GM12878 (cell line): ENCODE measurements around the gene C4B.
"Not testable (repeated sequence)": the region's sequence is repeated elsewhere in the genome, so short reads cannot be mapped to it uniquely, and the experiment has no call there.

ENCODE experiments used
- CHD4 ChIP-seq: fragments of 200-600 bp; sonication (generic); IDR thresholded peaks from 2 replicates; pipeline ENCODE4 v1.6.1; 2016; ENCODE audit warnings: mild to moderate bottlenecking
- HDGF ChIP-seq: fragments of 450-650 bp; IDR thresholded peaks from 2 replicates; pipeline ENCODE4 v1.6.1; 2016; ENCODE audit warnings: antibody characterized with exemption
- JUNB ChIP-seq: IDR thresholded peaks from 2 replicates; pipeline ENCODE4 v1.6.1; 2016; ENCODE audit warnings: antibody characterized with exemption, mild to moderate bottlenecking
- PAX5 ChIP-seq: IDR thresholded peaks from 2 replicates; pipeline ENCODE4 v1.6.1; 2011; ENCODE audit warnings: low read depth, low read length, borderline replicate concordance
- RAD21 ChIP-seq: IDR thresholded peaks from 2 replicates; pipeline ENCODE4 v1.6.1; 2011; ENCODE audit warnings: mild to moderate bottlenecking, low read depth, low read length, moderate library complexity; ENCODE audit not compliant: insufficient read depth
- RUNX3 ChIP-seq: IDR thresholded peaks from 2 replicates; pipeline ENCODE4 v1.6.1; 2012; ENCODE audit warnings: low read length, inconsistent platforms
- SRF ChIP-seq, 2 experiments: IDR thresholded peaks; 2 replicates each; pipeline ENCODE4 v1.6.1; 2011; ENCODE audit warnings: low read depth in 2 of 2, low read length in 2 of 2, mild to moderate bottlenecking in 1 of 2, moderate library complexity in 1 of 2
- TCF3 ChIP-seq: IDR thresholded peaks from 2 replicates; pipeline ENCODE4 v1.6.1; 2012; ENCODE audit warnings: low read depth, mild to moderate bottlenecking, low read length, borderline replicate concordance; ENCODE audit not compliant: insufficient read depth
- ZZZ3 ChIP-seq: IDR thresholded peaks from 2 replicates; pipeline ENCODE4 v1.6.1; 2011; ENCODE audit warnings: low read depth; ENCODE audit not compliant: control insufficient read depth, insufficient read length
- TF ChIP-seq, protein P1 (sequence below), 3 experiments: IDR thresholded peaks in 2 of 3; conservative IDR thresholded peaks in 1 of 3; 2 replicates each; pipeline ENCODE4 v1.5.1; 2011; ENCODE audit warnings: low read depth in 3 of 3, low read length in 3 of 3, mild to moderate bottlenecking in 3 of 3, control low read depth in 2 of 3, moderate library complexity in 2 of 3, inconsistent platforms in 1 of 3, mixed read lengths in 1 of 3; ENCODE audit not compliant: control insufficient read depth in 2 of 3, insufficient read depth in 1 of 3; ENCODE audit errors: extremely low read depth in 1 of 3
- TF ChIP-seq, protein P2 (sequence below): IDR thresholded peaks from 2 replicates; pipeline ENCODE4 v1.6.1; 2011; ENCODE audit warnings: mild to moderate bottlenecking, low read depth, low read length, moderate library complexity; ENCODE audit not compliant: insufficient replicate concordance

DNA sequence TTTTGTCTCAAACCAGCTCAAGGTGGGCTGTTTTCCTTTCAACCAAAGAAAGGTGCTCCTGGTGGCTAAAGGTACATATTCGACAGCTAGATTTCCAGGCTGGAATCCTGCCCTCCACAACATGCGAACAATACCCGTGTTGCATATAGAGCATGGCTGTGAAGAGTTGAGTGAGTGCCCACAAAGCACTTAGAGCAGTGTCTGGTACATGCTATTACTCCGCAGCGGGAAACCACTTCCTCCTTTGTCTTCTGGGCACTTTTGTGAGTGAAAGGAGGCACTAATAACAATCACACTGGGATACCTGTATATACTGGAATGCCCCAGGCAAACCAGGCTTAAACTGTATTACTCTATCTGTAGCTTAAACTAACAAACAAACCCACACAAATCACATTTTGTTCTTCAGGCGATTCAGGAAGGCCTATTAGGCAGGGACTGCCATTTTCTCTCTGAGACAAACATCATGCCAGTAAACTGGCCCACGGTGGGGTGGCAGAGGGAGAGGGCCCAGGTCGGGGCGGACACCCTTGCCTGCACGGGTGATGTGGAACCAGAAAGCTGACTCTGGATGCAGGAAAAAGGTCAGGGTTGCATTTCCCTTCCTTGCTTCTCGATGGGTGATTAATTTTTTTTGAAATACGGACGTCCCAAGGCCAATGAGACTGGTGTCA is 9.6 kb upstream of the C4B start:
- not testable (repeated sequence) for TF ChIP-seq RAD21; CHD4; JUNB; ZZZ3; SRF (IDR thresholded peaks at IDR 0.05; ENCODE audit: low read depth in 2 of 2, low read length in 2 of 2); PAX5; HDGF; RUNX3; TCF3
- TF ChIP-seq, protein P1, sequence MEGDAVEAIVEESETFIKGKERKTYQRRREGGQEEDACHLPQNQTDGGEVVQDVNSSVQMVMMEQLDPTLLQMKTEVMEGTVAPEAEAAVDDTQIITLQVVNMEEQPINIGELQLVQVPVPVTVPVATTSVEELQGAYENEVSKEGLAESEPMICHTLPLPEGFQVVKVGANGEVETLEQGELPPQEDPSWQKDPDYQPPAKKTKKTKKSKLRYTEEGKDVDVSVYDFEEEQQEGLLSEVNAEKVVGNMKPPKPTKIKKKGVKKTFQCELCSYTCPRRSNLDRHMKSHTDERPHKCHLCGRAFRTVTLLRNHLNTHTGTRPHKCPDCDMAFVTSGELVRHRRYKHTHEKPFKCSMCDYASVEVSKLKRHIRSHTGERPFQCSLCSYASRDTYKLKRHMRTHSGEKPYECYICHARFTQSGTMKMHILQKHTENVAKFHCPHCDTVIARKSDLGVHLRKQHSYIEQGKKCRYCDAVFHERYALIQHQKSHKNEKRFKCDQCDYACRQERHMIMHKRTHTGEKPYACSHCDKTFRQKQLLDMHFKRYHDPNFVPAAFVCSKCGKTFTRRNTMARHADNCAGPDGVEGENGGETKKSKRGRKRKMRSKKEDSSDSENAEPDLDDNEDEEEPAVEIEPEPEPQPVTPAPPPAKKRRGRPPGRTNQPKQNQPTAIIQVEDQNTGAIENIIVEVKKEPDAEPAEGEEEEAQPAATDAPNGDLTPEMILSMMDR (IDR thresholded peaks at IDR 0.05 in 2 of 3, conservative IDR thresholded peaks at IDR 0.05 in 1 of 3; ENCODE audit: control insufficient read depth in 2 of 3, extremely low read depth in 1 of 3, insufficient read depth in 1 of 3, low read depth in 3 of 3, low read length in 3 of 3): not testable (repeated sequence)
- TF ChIP-seq, protein P2, sequence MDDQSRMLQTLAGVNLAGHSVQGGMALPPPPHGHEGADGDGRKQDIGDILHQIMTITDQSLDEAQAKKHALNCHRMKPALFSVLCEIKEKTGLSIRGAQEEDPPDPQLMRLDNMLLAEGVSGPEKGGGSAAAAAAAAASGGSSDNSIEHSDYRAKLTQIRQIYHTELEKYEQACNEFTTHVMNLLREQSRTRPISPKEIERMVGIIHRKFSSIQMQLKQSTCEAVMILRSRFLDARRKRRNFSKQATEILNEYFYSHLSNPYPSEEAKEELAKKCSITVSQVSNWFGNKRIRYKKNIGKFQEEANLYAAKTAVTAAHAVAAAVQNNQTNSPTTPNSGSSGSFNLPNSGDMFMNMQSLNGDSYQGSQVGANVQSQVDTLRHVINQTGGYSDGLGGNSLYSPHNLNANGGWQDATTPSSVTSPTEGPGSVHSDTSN: not testable (repeated sequence)
